HCT116 (cell line): ENCODE data around the gene PLD1. TPM values are rescaled to one million over a fixed set of nuclear protein-coding genes. Genes with fewer than 3 reads are reported as not detected.

Experiments used
- ATAC-seq: fragments of 200-7000 bp; cut with Tn5 transposase; 2 replicates; pipeline ENCODE4 v1.9.1; 2020; ENCODE audit warnings: mild to moderate bottlenecking, moderate library complexity
- BruUV-seq: library from RNA; stranded (reverse); fragments of 400-500 nt; replicated peaks from 2 replicates; lab custom pipeline; 2021; lab: Mats Ljungman, UMichigan
- CTCF ChIA-PET: fragments of 300-600 bp; sonication (Branson Sonifier 250); formaldehyde crosslinking; loops from one replicate; lab custom pipeline; 2021; ENCODE audit warnings: antibody characterized with exemption; lab: Charles Lee
- POLR2A ChIA-PET: fragments of 300-600, 350-600 bp; sonication (Branson Sonifier 250); formaldehyde crosslinking; loops from one replicate; lab custom pipeline; 2021; ENCODE audit warnings: antibody characterized with exemption; lab: Charles Lee
- RAD21 ChIA-PET, 2 experiments: fragments of 300-600 bp; sonication (Branson Sonifier 250); formaldehyde crosslinking; loops; one replicate each; lab custom pipeline; 2023; ENCODE audit warnings: low total read pairs in 2 of 2; ENCODE audit not compliant: uncharacterized antibody in 2 of 2, unreplicated experiment in 2 of 2, low non-redundant PET in 1 of 2; lab: Charles Lee
- DNase-seq: peaks from one replicate; pipeline ENCODE4 v3.0.0-alpha.2; 2010; ENCODE audit warnings: low read depth, low spot score
- H2AFZ ChIP-seq: fragments of 200-600 bp; shearing (Covaris generic), sonication (generic); 2 replicates; pipeline ENCODE4 v1.6.1; 2017; ENCODE audit warnings: low read depth, mixed run types, mixed read lengths, antibody characterized with exemption, low read length; ENCODE audit not compliant: poor library complexity, severe bottlenecking
- H3K27ac ChIP-seq: 2 replicates; pipeline ENCODE4 v1.5.1; 2012; ENCODE audit warnings: low read depth, low read length
- H3K27me3 ChIP-seq: fragments of 200-600 bp; sonication (generic); 2 replicates; pipeline ENCODE4 v1.6.1; 2016; ENCODE audit warnings: mixed run types, low read length, mixed read lengths; ENCODE audit not compliant: insufficient read depth
- H3K36me3 ChIP-seq, 2 experiments: fragments of 200-500 bp in 1 of 2; fragments of 200-600 bp in 1 of 2; sonication (Bioruptor generic) in 1 of 2; sonication (generic) in 1 of 2; 2 replicates each; pipeline versions ENCODE4 v1.5.1 to v1.6.1; 2014 to 2016; ENCODE audit warnings: low read length in 2 of 2, inconsistent platforms in 1 of 2, mixed read lengths in 1 of 2, mixed run types in 1 of 2; ENCODE audit not compliant: insufficient read depth in 2 of 2, control insufficient read depth in 1 of 2
- H3K4me1 ChIP-seq, 2 experiments: fragments of 200-600 bp in 1 of 2; sonication (generic) in 1 of 2; 2 replicates each; pipeline versions ENCODE4 v1.5.1 to v1.6.1; 2012 to 2017; ENCODE audit warnings: low read length in 2 of 2, inconsistent platforms in 1 of 2, mild to moderate bottlenecking in 1 of 2, mixed read lengths in 1 of 2, mixed run types in 1 of 2, moderate library complexity in 1 of 2; ENCODE audit not compliant: insufficient read depth in 2 of 2, control insufficient read depth in 1 of 2
- H3K4me2 ChIP-seq: fragments of 200-600 bp; sonication (generic); 2 replicates; pipeline ENCODE4 v1.6.1; 2017; ENCODE audit warnings: mixed run types, low read length, mixed read lengths
- H3K4me3 ChIP-seq, 2 experiments: fragments of 200-600 bp in 1 of 2; sonication (generic) in 1 of 2; replicated peaks in 1 of 2; 2 replicates each; pipeline ENCODE4 v1.5.1; 2011 to 2016; ENCODE audit warnings: low read length in 2 of 2, control low read depth in 1 of 2, low read depth in 1 of 2, mild to moderate bottlenecking in 1 of 2, mixed read lengths in 1 of 2, mixed run types in 1 of 2
- H3K79me2 ChIP-seq: fragments of 200-600 bp; sonication (generic); 2 replicates; pipeline ENCODE4 v1.6.1; 2017; ENCODE audit warnings: mild to moderate bottlenecking, mixed run types, low read length, moderate library complexity, mixed read lengths; ENCODE audit not compliant: insufficient read depth
- H3K9ac ChIP-seq: fragments of 200-600 bp; sonication (generic); 2 replicates; pipeline ENCODE4 v1.6.1; 2016; ENCODE audit warnings: low read length, mixed read lengths
- H3K9me2 ChIP-seq: fragments of 200-600 bp; sonication (generic), shearing (Covaris generic); 2 replicates; pipeline ENCODE4 v1.6.1; 2017; ENCODE audit warnings: mixed run types, mild to moderate bottlenecking, moderate library complexity; ENCODE audit not compliant: insufficient read depth
- H3K9me3 ChIP-seq, 2 experiments: fragments of 200-500 bp in 1 of 2; fragments of 200-600 bp in 1 of 2; sonication (Bioruptor generic) in 1 of 2; sonication (generic) in 1 of 2; 2 replicates each; pipeline ENCODE4 v1.6.1; 2014 to 2017; ENCODE audit warnings: low read length in 2 of 2, mixed read lengths in 2 of 2, inconsistent platforms in 1 of 2, low read depth in 1 of 2, mild to moderate bottlenecking in 1 of 2, mixed run types in 1 of 2, moderate library complexity in 1 of 2; ENCODE audit not compliant: control insufficient read depth in 1 of 2, insufficient read depth in 1 of 2
- H4K20me1 ChIP-seq: fragments of 200-600 bp; sonication (generic), shearing (Covaris generic); 2 replicates; pipeline ENCODE4 v1.6.1; 2017; ENCODE audit warnings: mixed run types, mild to moderate bottlenecking, moderate library complexity; ENCODE audit not compliant: insufficient read depth
- CBX3 ChIP-seq: IDR thresholded peaks from 2 replicates; pipeline ENCODE4 v1.6.1; 2012; ENCODE audit warnings: low read depth
- CEBPB ChIP-seq: IDR thresholded peaks from 2 replicates; pipeline ENCODE4 v1.6.1; 2012; ENCODE audit warnings: low read depth
- EGR1 ChIP-seq: IDR thresholded peaks from 2 replicates; pipeline ENCODE4 v1.6.1; 2012; ENCODE audit warnings: low read depth
- EZH2 ChIP-seq: fragments of 200-600 bp; sonication (generic); IDR thresholded peaks from 2 replicates; pipeline ENCODE4 v1.6.1; 2017; ENCODE audit warnings: antibody characterized with exemption, mixed run types
- FOSL1 ChIP-seq: IDR thresholded peaks from 2 replicates; pipeline ENCODE4 v1.6.1; 2012; ENCODE audit warnings: low read depth
- MAX ChIP-seq: IDR thresholded peaks from 2 replicates; pipeline ENCODE4 v1.6.1; 2012
- SIN3A ChIP-seq: IDR thresholded peaks from 2 replicates; pipeline ENCODE4 v1.6.1; 2012; ENCODE audit warnings: low read depth
- SP1 ChIP-seq: IDR thresholded peaks from 2 replicates; pipeline ENCODE4 v1.6.1; 2012; ENCODE audit warnings: low read depth
- TCF7L2 ChIP-seq: IDR thresholded peaks from 2 replicates; pipeline ENCODE4 v1.7.0; 2011; ENCODE audit warnings: borderline replicate concordance, inconsistent platforms; ENCODE audit not compliant: insufficient read depth, insufficient read length; ENCODE audit errors: extremely low read depth
- intact Hi-C: fragments of 100-400 bp; cut with micrococcal nuclease; formaldehyde crosslinking; loops from 2 replicates; pipeline ENCODE4 v1.10.0; 2022
- total RNA-seq: library from RNA; stranded (reverse); gene quantifications from one replicate; pipeline ENCODE4 v1.2.1, GENCODE V29; 2021; ENCODE audit not compliant: unreplicated experiment
- TF ChIP-seq, protein P1 (sequence below): IDR thresholded peaks from 2 replicates; pipeline ENCODE4 v1.6.1; 2011; ENCODE audit warnings: mild to moderate bottlenecking, low read length, moderate library complexity; ENCODE audit not compliant: insufficient replicate concordance; ENCODE audit errors: extremely low read depth
- TF ChIP-seq, protein P2 (sequence below): IDR thresholded peaks from 2 replicates; pipeline ENCODE4 v1.6.1; 2012

The PLD1 gene
- total RNA-seq, 1 experiment from 2014 or later, result 8.4 TPM

- TF ChIP-seq, protein P1, sequence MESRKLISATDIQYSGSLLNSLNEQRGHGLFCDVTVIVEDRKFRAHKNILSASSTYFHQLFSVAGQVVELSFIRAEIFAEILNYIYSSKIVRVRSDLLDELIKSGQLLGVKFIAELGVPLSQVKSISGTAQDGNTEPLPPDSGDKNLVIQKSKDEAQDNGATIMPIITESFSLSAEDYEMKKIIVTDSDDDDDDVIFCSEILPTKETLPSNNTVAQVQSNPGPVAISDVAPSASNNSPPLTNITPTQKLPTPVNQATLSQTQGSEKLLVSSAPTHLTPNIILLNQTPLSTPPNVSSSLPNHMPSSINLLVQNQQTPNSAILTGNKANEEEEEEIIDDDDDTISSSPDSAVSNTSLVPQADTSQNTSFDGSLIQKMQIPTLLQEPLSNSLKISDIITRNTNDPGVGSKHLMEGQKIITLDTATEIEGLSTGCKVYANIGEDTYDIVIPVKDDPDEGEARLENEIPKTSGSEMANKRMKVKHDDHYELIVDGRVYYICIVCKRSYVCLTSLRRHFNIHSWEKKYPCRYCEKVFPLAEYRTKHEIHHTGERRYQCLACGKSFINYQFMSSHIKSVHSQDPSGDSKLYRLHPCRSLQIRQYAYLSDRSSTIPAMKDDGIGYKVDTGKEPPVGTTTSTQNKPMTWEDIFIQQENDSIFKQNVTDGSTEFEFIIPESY, result no peak
- no peak for TF ChIP-seq CEBPB
- TF ChIP-seq SIN3A, result no peak
These were observed 107.1 kb downstream of the PLD1 start (continued) for GRCh38 chr3:171703144-171703543.

DNA sequence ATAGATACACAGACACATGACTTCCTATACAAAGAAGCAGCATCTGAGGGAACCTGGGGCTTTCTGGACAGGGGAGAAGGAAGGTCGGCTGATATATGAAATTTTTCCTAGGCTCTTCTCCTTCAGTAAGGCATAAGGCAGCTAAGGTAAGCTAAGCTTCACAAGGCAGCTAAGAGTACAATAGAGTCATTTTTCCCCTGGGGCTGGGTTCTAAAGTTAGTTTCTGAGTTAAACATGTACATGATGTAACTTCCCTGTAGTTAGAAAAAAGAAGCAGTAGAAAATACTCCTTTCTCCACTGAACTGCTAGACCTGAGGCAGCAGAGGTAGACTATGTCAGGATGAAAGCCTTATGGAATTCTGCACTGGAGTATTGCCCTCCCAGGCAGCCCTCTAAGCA is 109.6 kb downstream of the PLD1 start:
- Histone ChIP-seq H3K9me3 (no peaks in the 10 kb centered on the region; a peak in 1 of 4 replicates), H3K27ac (no peak overlapping the region), H2AFZ (no peak overlapping the region), H3K36me3 (no peaks in the 10 kb centered on the region), H3K4me3 (no peak overlapping the region), H4K20me1 (no peaks in the 10 kb centered on the region), H3K9ac (no peak overlapping the region), H3K79me2 (no peaks in the 10 kb centered on the region), H3K27me3 (no peaks in the 10 kb centered on the region), H3K4me1 (no peaks in the 10 kb centered on the region), H3K9me2 (no peaks in the 10 kb centered on the region)
- ChIA-PET POLR2A (no interaction called here), CTCF (no interaction called here)
- DNase-seq, result no peak
- no peak for ATAC-seq
- BruUV-seq, result no TSS peak
- intact Hi-C loops, result loop anchor here (5.0 kb wide), 1 partner anchor 72 kb away; no protein-coding TSS in a partner anchor
- no peak for TF ChIP-seq TCF7L2
- TF ChIP-seq, all 23 proteins: peak for 0
- H3K4me2 ChIP-seq, result no peak overlapping the region
- RAD21 ChIA-PET, result no interaction called here

DNA sequence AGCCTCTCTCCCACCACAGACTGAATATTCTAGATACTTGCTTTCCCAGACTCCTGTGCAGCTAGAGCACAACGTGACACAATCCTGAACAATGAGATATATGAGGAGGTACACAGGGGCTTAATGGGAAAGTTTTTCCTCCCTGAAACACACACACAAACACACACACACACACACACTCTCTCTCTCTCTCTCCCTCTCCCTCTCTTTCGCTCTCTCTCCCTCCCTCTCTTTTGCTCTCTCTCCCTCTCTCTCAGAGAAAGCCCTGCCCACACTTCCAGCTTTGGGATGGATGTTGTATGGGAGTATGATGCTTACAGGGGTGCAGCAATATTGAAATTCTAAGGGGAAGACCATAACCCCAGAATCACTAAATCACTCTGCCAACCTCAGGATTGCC is 110.1 kb downstream of the PLD1 start:
- ATAC-seq, result no peak
- H3K36me3 ChIP-seq, result no peaks in the 10 kb centered on the region
- H3K27me3 ChIP-seq, result no peaks in the 10 kb centered on the region
- BruUV-seq, result no TSS peak
- intact Hi-C loops, result loop anchor here (5.0 kb wide), 1 partner anchor 72 kb away; no protein-coding TSS in a partner anchor
- no peak for DNase-seq
- no peak overlapping the region for H3K4me2 ChIP-seq
- no peaks in the 10 kb centered on the region for H3K9me2 ChIP-seq
- no peak overlapping the region for H3K27ac ChIP-seq
- H3K4me3 ChIP-seq, result no peak overlapping the region
- H2AFZ ChIP-seq, result no peak overlapping the region
- H3K79me2 ChIP-seq, result no peaks in the 10 kb centered on the region
- POLR2A ChIA-PET, result no interaction called here
- H3K9ac ChIP-seq, result no peak overlapping the region
- RAD21 ChIA-PET, result no interaction called here
- CTCF ChIA-PET, result no interaction called here
- no peaks in the 10 kb centered on the region for H4K20me1 ChIP-seq
- no peaks in the 10 kb centered on the region for H3K4me1 ChIP-seq
- H3K9me3 ChIP-seq, result no peaks in the 10 kb centered on the region; a peak in 1 of 4 replicates
- TF ChIP-seq, protein P1, result no peak
- TF ChIP-seq CEBPB (no peak), EZH2 (no peak), CBX3 (no peak), MAX (no peak), EGR1 (no peak), FOSL1 (no peak), SP1 (no peak)
- TF ChIP-seq, protein P2, sequence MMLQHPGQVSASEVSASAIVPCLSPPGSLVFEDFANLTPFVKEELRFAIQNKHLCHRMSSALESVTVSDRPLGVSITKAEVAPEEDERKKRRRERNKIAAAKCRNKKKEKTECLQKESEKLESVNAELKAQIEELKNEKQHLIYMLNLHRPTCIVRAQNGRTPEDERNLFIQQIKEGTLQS, result no peak
